ENCODE data around the gene MYOD1.

The MYOD1 gene

GRCh38 chr11:17714356-17714854 is 5.0 kb upstream of the MYOD1 start:
- no peak overlapping the region for H3K9ac ChIP-seq (ENCODE audit: insufficient read length)
- no peaks in the 10 kb centered on the region for H3K36me3 ChIP-seq (ENCODE audit: insufficient read depth, low read length)
- H3K4me3 ChIP-seq: no peak overlapping the region
- H3K27ac ChIP-seq: no peak overlapping the region
- DNase-seq (ENCODE audit: low read depth, low spot score): no peak
- no peak for TF ChIP-seq POLR2AphosphoS5 (IDR thresholded peaks at IDR 0.05; ENCODE audit: borderline replicate concordance, low read depth, low read length)
- TF ChIP-seq FOXP2 (optimal IDR thresholded peaks at IDR 0.05; ENCODE audit: control extremely low read depth, extremely low read length, insufficient read depth): no peak
- TF ChIP-seq EZH2 (IDR thresholded peaks at IDR 0.05): no peak
- no peaks in the 10 kb centered on the region for H3K9me3 ChIP-seq (ENCODE audit: low read depth, low read length)

- no peaks in the 10 kb centered on the region for H3K36me3 ChIP-seq (ENCODE audit: insufficient read depth, low read length)
- no peak for TF ChIP-seq FOXP2 (optimal IDR thresholded peaks at IDR 0.05; ENCODE audit: control extremely low read depth, extremely low read length, insufficient read depth)
- TF ChIP-seq POLR2AphosphoS5 (IDR thresholded peaks at IDR 0.05; ENCODE audit: borderline replicate concordance, low read depth, low read length): no peak
- no peak for TF ChIP-seq EZH2 (IDR thresholded peaks at IDR 0.05)
- H3K9ac ChIP-seq (ENCODE audit: insufficient read length): no peak overlapping the region
- no peaks in the 10 kb centered on the region for H3K9me3 ChIP-seq (ENCODE audit: low read depth, low read length)
- no peak overlapping the region for H3K4me3 ChIP-seq
- DNase-seq (ENCODE audit: low read depth, low spot score): no peak
- H3K27ac ChIP-seq: no peak overlapping the region
Measured at GRCh38 chr11:17714870-17715269, 4.5 kb upstream of the MYOD1 start.

- no peak for DNase-seq (ENCODE audit: low read depth, low spot score)
- TF ChIP-seq POLR2AphosphoS5 (IDR thresholded peaks at IDR 0.05; ENCODE audit: borderline replicate concordance, low read depth, low read length) (no peak), FOXP2 (optimal IDR thresholded peaks at IDR 0.05; ENCODE audit: control extremely low read depth, extremely low read length, insufficient read depth) (no peak), EZH2 (IDR thresholded peaks at IDR 0.05) (no peak)
- no peaks in the 10 kb centered on the region for H3K36me3 ChIP-seq (ENCODE audit: insufficient read depth, low read length)
- H3K9ac ChIP-seq (ENCODE audit: insufficient read length): no peak overlapping the region
- no peak overlapping the region for H3K27ac ChIP-seq
- H3K4me3 ChIP-seq: no peak overlapping the region
- no peaks in the 10 kb centered on the region for H3K9me3 ChIP-seq (ENCODE audit: low read depth, low read length)
Measured at GRCh38 chr11:17716807-17717206, 2.6 kb upstream of the MYOD1 start.

- Histone ChIP-seq H3K4me3 (no peak overlapping the region), H3K9ac (ENCODE audit: insufficient read length) (no peak overlapping the region), H3K9me3 (ENCODE audit: low read depth, low read length) (no peaks in the 10 kb centered on the region), H3K27ac (no peak overlapping the region), H3K36me3 (ENCODE audit: insufficient read depth, low read length) (no peaks in the 10 kb centered on the region)
- DNase-seq (ENCODE audit: low read depth, low spot score): no peak
- no peak for TF ChIP-seq FOXP2 (optimal IDR thresholded peaks at IDR 0.05; ENCODE audit: control extremely low read depth, extremely low read length, insufficient read depth)
- TF ChIP-seq POLR2AphosphoS5 (IDR thresholded peaks at IDR 0.05; ENCODE audit: borderline replicate concordance, low read depth, low read length): no peak
- no peak for TF ChIP-seq EZH2 (IDR thresholded peaks at IDR 0.05)
Measured at GRCh38 chr11:17718015-17718414, 1.4 kb upstream of the MYOD1 start.

GRCh38 chr11:17718510-17718962 is 835 bp upstream of the MYOD1 start:
- Histone ChIP-seq H3K9me3 (ENCODE audit: low read depth, low read length) (no peaks in the 10 kb centered on the region), H3K36me3 (ENCODE audit: insufficient read depth, low read length) (no peaks in the 10 kb centered on the region), H3K4me3 (no peak overlapping the region), H3K9ac (ENCODE audit: insufficient read length) (no peak overlapping the region), H3K27ac (no peak overlapping the region)
- no peak for DNase-seq (ENCODE audit: low read depth, low spot score)
- TF ChIP-seq POLR2AphosphoS5 (IDR thresholded peaks at IDR 0.05; ENCODE audit: borderline replicate concordance, low read depth, low read length): no peak
- no peak for TF ChIP-seq EZH2 (IDR thresholded peaks at IDR 0.05)
- no peak for TF ChIP-seq FOXP2 (optimal IDR thresholded peaks at IDR 0.05; ENCODE audit: control extremely low read depth, extremely low read length, insufficient read depth)

GRCh38 chr11:17719938-17720795 is 796 bp downstream of the MYOD1 start:
- no peaks in the 10 kb centered on the region for H3K36me3 ChIP-seq (ENCODE audit: insufficient read depth, low read length)
- TF ChIP-seq POLR2AphosphoS5 (IDR thresholded peaks at IDR 0.05; ENCODE audit: borderline replicate concordance, low read depth, low read length) (no peak), FOXP2 (optimal IDR thresholded peaks at IDR 0.05; ENCODE audit: control extremely low read depth, extremely low read length, insufficient read depth) (no peak), EZH2 (IDR thresholded peaks at IDR 0.05) (no peak)
- no peak overlapping the region for H3K27ac ChIP-seq
- H3K9ac ChIP-seq (ENCODE audit: insufficient read length): no peak overlapping the region
- H3K9me3 ChIP-seq (ENCODE audit: low read depth, low read length): no peaks in the 10 kb centered on the region
- DNase-seq (ENCODE audit: low read depth, low spot score): no peak
- H3K4me3 ChIP-seq: no peak overlapping the region

GRCh38 chr11:17720796-17721171 is 1.4 kb downstream of the MYOD1 start:
- DNase-seq (ENCODE audit: low read depth, low spot score): no peak
- no peak for TF ChIP-seq POLR2AphosphoS5 (IDR thresholded peaks at IDR 0.05; ENCODE audit: borderline replicate concordance, low read depth, low read length)
- TF ChIP-seq EZH2 (IDR thresholded peaks at IDR 0.05): no peak
- TF ChIP-seq FOXP2 (optimal IDR thresholded peaks at IDR 0.05; ENCODE audit: control extremely low read depth, extremely low read length, insufficient read depth): no peak
- H3K9me3 ChIP-seq (ENCODE audit: low read depth, low read length): no peaks in the 10 kb centered on the region
- H3K36me3 ChIP-seq (ENCODE audit: insufficient read depth, low read length): no peaks in the 10 kb centered on the region
- no peak overlapping the region for H3K9ac ChIP-seq (ENCODE audit: insufficient read length)
- no peak overlapping the region for H3K4me3 ChIP-seq
- H3K27ac ChIP-seq: no peak overlapping the region

- Histone ChIP-seq H3K9ac (ENCODE audit: insufficient read length) (no peak overlapping the region), H3K36me3 (ENCODE audit: insufficient read depth, low read length) (no peaks in the 10 kb centered on the region), H3K9me3 (ENCODE audit: low read depth, low read length) (no peaks in the 10 kb centered on the region), H3K27ac (no peak overlapping the region), H3K4me3 (no peak overlapping the region)
- no peak for DNase-seq (ENCODE audit: low read depth, low spot score)
- TF ChIP-seq FOXP2 (optimal IDR thresholded peaks at IDR 0.05; ENCODE audit: control extremely low read depth, extremely low read length, insufficient read depth): no peak
- no peak for TF ChIP-seq POLR2AphosphoS5 (IDR thresholded peaks at IDR 0.05; ENCODE audit: borderline replicate concordance, low read depth, low read length)
- TF ChIP-seq EZH2 (IDR thresholded peaks at IDR 0.05): no peak
Measured at GRCh38 chr11:17721242-17721999, 2.0 kb downstream of the MYOD1 start.

All from SK-N-MC (cell line).